Stimulated activated naive CD8-positive, alpha-beta T cell treated with anti-CD3 and anti-CD28 coated beads, Interleukin-15, Interleukin-2, amounts not matched to agents 100 U/mL and 50 U/mL, for 24 hours (primary cell): ENCODE results near the gene ZNF319.
A peak's percentile ranks its signal among the peaks of the same experiment; 100 is the strongest.
"Not testable (repeated sequence)": the region's sequence is repeated elsewhere in the genome, so short reads cannot be mapped to it uniquely, and the experiment has no call there.

Experiments used
- ATAC-seq: fragments of 150-1000 bp; cut with Tn5 transposase; one replicate; pipeline ENCODE4 v1.10.0; 2021
- DNase-seq: peaks from one replicate; pipeline ENCODE4 v3.0.0; 2021

The ZNF319 gene

GRCh38 chr16:58021661-58022551 is 21.4 kb upstream of the ZNF319 start:
- no peak for DNase-seq
- ATAC-seq: no peak

GRCh38 chr16:58020628-58021521 is 20.4 kb upstream of the ZNF319 start:
- no peak for ATAC-seq

GRCh38 chr16:58019866-58020538 is 19.5 kb upstream of the ZNF319 start:
- DNase-seq (no peak), ATAC-seq (no peak)

More at GRCh38 chr16:58020628-58021521, 20.4 kb upstream of the ZNF319 start:
- DNase-seq: peak; percentile 69

GRCh38 chr16:58018803-58019202 is 18.3 kb upstream of the ZNF319 start:
- DNase-seq: no peak
- no peak for ATAC-seq

- DNase-seq (no peak), ATAC-seq (no peak)
These were observed 16.5 kb upstream of the ZNF319 start for GRCh38 chr16:58016840-58017446.

- ATAC-seq (no peak), DNase-seq (no peak)
These were observed 12.9 kb upstream of the ZNF319 start for GRCh38 chr16:58013201-58013956.

GRCh38 chr16:58012481-58012880 is 12.0 kb upstream of the ZNF319 start:
- no peak for ATAC-seq
- no peak for DNase-seq

GRCh38 chr16:58011652-58012051 is 11.2 kb upstream of the ZNF319 start:
- ATAC-seq (no peak), DNase-seq (no peak)

- ATAC-seq (no peak), DNase-seq (no peak)
These were observed 10.4 kb upstream of the ZNF319 start for GRCh38 chr16:58010886-58011285.

- DNase-seq: no peak
- ATAC-seq: no peak
These were observed 9.5 kb upstream of the ZNF319 start for GRCh38 chr16:58009856-58010416.

- ATAC-seq, DNase-seq: not testable (repeated sequence)
These were observed 4.3 kb upstream of the ZNF319 start for GRCh38 chr16:58004736-58005135.

GRCh38 chr16:58002936-58003335 is 2.5 kb upstream of the ZNF319 start:
- no peak for ATAC-seq
- DNase-seq: no peak

GRCh38 chr16:58002416-58002800 is 1.9 kb upstream of the ZNF319 start:
- no peak for DNase-seq
- no peak for ATAC-seq

- no peak for DNase-seq
- no peak for ATAC-seq
These were observed 1.4 kb upstream of the ZNF319 start for GRCh38 chr16:58001781-58002415.

GRCh38 chr16:58000706-58001676 is 519 bp upstream of the ZNF319 start, which contains the start of gene USB1:
Gene USB1 (plus strand): TSS chr16:58001407. CDS start chr16:58001484, 77 bp downstream.
- ATAC-seq: peak; percentile 83
- peak; percentile 90 for DNase-seq

- DNase-seq: peak; percentile 34
- no peak for ATAC-seq
These were observed 1.0 kb downstream of the ZNF319 start for GRCh38 chr16:57999366-57999970.

- DNase-seq (no peak), ATAC-seq (no peak)
These were observed 1.5 kb downstream of the ZNF319 start for GRCh38 chr16:57998992-57999365.

GRCh38 chr16:57998486-57998885 is 2.0 kb downstream of the ZNF319 start:
- DNase-seq (peak; percentile 71), ATAC-seq (peak; percentile 58)
